NT2/D1 (cell line): Measurements from ENCODE around the gene CCDC40.

Experiments
- SUZ12 ChIP-seq: IDR thresholded peaks from 2 replicates; pipeline ENCODE4 v1.6.1; 2011; ENCODE audit not compliant: insufficient read length, insufficient read depth; ENCODE audit errors: extremely low read depth
- YY1 ChIP-seq: IDR thresholded peaks from 2 replicates; pipeline ENCODE4 v1.6.1; 2011; ENCODE audit not compliant: insufficient read length, insufficient read depth
- ZNF274 ChIP-seq: IDR thresholded peaks from 2 replicates; pipeline ENCODE4 v1.6.1; 2011; ENCODE audit warnings: mild to moderate bottlenecking, low read depth, low read length

DNA sequence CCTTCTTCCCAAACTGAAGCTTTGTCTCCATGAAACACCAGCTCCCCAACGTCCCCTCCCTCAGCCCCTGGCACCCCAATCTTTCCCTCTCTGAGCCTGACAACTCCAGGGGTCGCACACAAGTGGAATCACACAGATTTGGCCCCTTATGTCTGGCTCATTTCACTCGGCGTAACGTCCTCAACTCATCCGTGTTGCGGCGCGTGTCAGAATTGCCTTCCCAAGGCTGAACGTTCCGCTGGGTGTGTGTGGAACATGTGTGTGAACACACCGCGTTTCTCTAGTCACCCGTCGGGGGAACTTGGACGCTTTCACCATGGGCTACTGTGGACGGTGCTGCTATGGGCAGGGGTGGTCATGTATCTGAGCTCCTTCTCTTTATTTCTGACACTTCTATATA lies 45.7 kb upstream of the CCDC40 start:
- TF ChIP-seq SUZ12 (no peak), YY1 (no peak), ZNF274 (no peak)
